22Rv1 (cell line): ENCODE data around the gene TRAPPC11.

Source experiments
- H3K27ac ChIP-seq: fragments of 450-650 bp; 2 replicates; pipeline ENCODE4 v1.5.1; 2017
- CTCF ChIP-seq: fragments of 450-650 bp; IDR thresholded peaks from 2 replicates; pipeline ENCODE4 v1.5.1; 2017; ENCODE audit warnings: mild to moderate bottlenecking
- ZFX ChIP-seq: fragments of 450-650 bp; IDR thresholded peaks from 2 replicates; pipeline ENCODE4 v1.6.1; 2017; ENCODE audit warnings: antibody characterized with exemption, borderline replicate concordance

The TRAPPC11 gene

GRCh38 chr4:183758061-183758757, 99.1 kb downstream of the TRAPPC11 start:
- no peak overlapping the region for H3K27ac ChIP-seq
- TF ChIP-seq CTCF (peak; percentile 88), ZFX (no peak)

- no peak overlapping the region for H3K27ac ChIP-seq
- TF ChIP-seq ZFX (no peak), CTCF (no peak)
These were observed 99.8 kb downstream of the TRAPPC11 start for GRCh38 chr4:183758758-183759447.

- no peak overlapping the region for H3K27ac ChIP-seq
- TF ChIP-seq CTCF (no peak), ZFX (no peak)
These were observed 101.2 kb downstream of the TRAPPC11 start for GRCh38 chr4:183760326-183760725.
